ENCODE measurements around the gene NPVF. TPM values are rescaled to one million over a fixed set of nuclear protein-coding genes. Genes with fewer than 3 reads are reported as not detected.

The NPVF gene
- total RNA-seq, 1 donor from 2014 or later: not detected

DNA sequence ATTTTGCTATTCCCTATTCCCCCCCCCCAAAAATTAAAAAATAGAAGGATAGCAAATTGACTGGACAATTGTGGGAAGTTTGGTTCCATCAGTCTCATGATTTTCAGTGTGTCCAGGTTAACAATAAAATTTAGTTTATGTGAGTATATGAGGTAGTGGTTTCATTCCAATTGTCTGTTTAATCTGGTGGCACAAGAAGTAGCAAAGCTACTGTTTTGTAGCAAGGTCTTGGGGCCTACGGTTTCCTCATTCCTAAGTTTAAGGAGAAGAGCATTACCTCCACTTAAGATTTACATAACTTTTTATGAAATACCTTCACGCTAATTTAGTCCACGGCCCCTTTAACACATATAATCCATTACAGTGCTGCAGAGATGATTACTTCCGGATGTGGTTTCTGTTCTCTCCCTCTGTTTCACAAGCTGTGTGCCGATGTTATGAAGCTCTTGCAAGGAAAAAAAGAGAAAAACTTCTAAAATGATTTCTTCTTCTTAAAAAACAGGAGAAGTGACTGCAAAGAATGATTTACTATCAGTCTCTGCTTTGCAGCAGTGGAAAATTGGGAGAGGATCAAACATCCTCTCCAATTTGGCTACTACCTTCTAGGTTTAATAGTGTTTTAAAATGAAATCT lies 32.7 kb upstream of the NPVF start:
- intact Hi-C loops (cut with micrococcal nuclease): loop anchor here (5.0 kb wide), 2 partner anchors 126 to 591 kb away; no protein-coding TSS in a partner anchor
- Histone ChIP-seq H3K27ac (replicated peaks) (no peak overlapping the region), H3K27me3 (ENCODE audit: low read depth) (peaks cover 20% of the 10 kb centered on the region), H3K9me3 (replicated peaks) (no peaks in the 10 kb centered on the region), H3K4me1 (peaks cover 8% of the 10 kb centered on the region), H3K4me3 (no peak overlapping the region), H3K36me3 (no peaks in the 10 kb centered on the region)
- no peak for DNase-seq
- no peak for TF ChIP-seq CTCF (IDR thresholded peaks at IDR 0.05; ENCODE audit: borderline replicate concordance)

- DNase-seq: peak; percentile 41
- Histone ChIP-seq H3K9me3 (replicated peaks) (no peaks in the 10 kb centered on the region), H3K36me3 (no peaks in the 10 kb centered on the region), H3K4me1 (peaks cover 8% of the 10 kb centered on the region), H3K27ac (replicated peaks) (no peak overlapping the region), H3K4me3 (no peak overlapping the region), H3K27me3 (ENCODE audit: low read depth) (peaks cover 10% of the 10 kb centered on the region)
- TF ChIP-seq CTCF (IDR thresholded peaks at IDR 0.05; ENCODE audit: borderline replicate concordance): peak; percentile 88
- intact Hi-C loops (cut with micrococcal nuclease): loop anchor here (5.0 kb wide), 3 partner anchors 128 to 593 kb away; no protein-coding TSS in a partner anchor
Measured at GRCh38 chr7:25259487-25260243, 31.4 kb upstream of the NPVF start.

DNA sequence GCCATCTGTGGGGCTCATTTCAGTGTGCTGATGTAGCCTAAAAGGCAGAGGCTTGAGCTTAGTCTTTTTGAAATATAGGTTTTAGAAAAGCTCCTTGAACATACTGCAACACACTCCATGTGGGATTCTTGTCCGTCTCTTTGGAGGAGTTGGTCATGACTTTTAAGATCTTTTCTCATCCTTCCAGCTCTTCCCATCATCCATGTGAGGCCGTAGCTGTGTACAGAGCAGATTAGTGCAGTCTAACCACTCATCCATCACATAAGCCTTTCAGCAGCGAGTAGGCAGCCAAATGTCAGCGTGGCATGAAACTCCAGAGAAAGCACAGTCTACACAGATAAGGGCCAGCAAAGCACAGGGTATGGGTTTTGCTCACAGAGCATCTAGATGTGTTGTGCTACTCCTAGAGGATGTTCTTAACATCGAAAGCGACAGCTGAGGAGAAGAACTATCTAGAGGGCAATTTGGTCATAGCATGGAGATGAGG lies 28.1 kb upstream of the NPVF start:
- intact Hi-C loops (cut with micrococcal nuclease): loop anchor here (5.0 kb wide), 1 partner anchor 311 kb away; no protein-coding TSS in a partner anchor
- Histone ChIP-seq H3K36me3 (no peaks in the 10 kb centered on the region), H3K27me3 (ENCODE audit: low read depth) (peaks cover 16% of the 10 kb centered on the region), H3K4me1 (peaks cover 8% of the 10 kb centered on the region), H3K27ac (replicated peaks) (no peak overlapping the region), H3K9me3 (replicated peaks) (no peaks in the 10 kb centered on the region), H3K4me3 (no peak overlapping the region)
- DNase-seq: no peak
- TF ChIP-seq CTCF (IDR thresholded peaks at IDR 0.05; ENCODE audit: borderline replicate concordance): no peak

DNA sequence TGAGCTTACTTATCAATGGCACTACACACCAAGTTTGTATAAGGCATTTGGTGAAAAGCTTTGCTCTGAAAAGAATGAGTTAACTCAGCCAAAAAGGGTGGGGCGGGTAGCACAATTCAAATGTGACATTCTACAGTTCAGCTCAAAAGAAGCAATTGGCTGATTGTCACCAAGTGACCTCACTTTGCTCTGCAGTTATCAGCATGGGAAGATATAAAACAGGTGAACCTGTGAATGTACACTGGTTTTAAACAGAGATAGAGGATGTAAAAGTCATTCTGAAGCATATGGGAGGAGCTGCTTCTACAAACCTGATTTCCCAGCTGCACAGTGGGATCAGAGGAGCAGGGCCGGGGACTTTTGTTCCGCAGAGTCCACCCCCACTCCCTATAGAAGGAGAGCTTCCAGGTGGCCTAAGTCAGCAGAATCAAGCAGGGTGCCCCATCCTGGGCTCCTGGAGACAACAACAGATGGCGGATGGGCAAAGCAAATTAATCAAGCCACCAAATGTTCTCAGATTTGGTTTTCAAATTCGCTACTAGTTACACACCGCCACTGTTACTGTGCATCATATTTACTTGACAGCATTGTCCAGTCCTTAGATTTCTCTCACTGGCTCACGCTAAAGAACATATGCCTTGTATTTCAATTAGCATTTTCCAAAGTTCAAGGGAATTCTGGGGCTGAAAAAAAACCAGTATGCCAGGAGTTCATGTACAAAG lies 27.5 kb upstream of the NPVF start:
- Histone ChIP-seq H3K4me1 (peaks cover 8% of the 10 kb centered on the region), H3K27ac (replicated peaks) (no peak overlapping the region), H3K4me3 (no peak overlapping the region), H3K36me3 (no peaks in the 10 kb centered on the region), H3K9me3 (replicated peaks) (no peaks in the 10 kb centered on the region), H3K27me3 (ENCODE audit: low read depth) (peaks cover 16% of the 10 kb centered on the region)
- intact Hi-C loops (cut with micrococcal nuclease): loop anchor here (5.0 kb wide), 1 partner anchor 312 kb away; no protein-coding TSS in a partner anchor
- no peak for TF ChIP-seq CTCF (IDR thresholded peaks at IDR 0.05; ENCODE audit: borderline replicate concordance)
- DNase-seq: no peak

- H3K4me3 ChIP-seq: no peak overlapping the region
- peaks cover 16% of the 10 kb centered on the region for H3K27me3 ChIP-seq (ENCODE audit: low read depth)
- H3K27ac ChIP-seq (replicated peaks): no peak overlapping the region
- no peak for DNase-seq
- intact Hi-C loops (cut with micrococcal nuclease): loop anchor here (5.0 kb wide), 1 partner anchor 313 kb away; no protein-coding TSS in a partner anchor
- no peaks in the 10 kb centered on the region for H3K36me3 ChIP-seq
- no peaks in the 10 kb centered on the region for H3K9me3 ChIP-seq (replicated peaks)
- H3K4me1 ChIP-seq: peaks cover 2% of the 10 kb centered on the region
- TF ChIP-seq CTCF (IDR thresholded peaks at IDR 0.05; ENCODE audit: borderline replicate concordance): no peak
Measured at GRCh38 chr7:25254604-25255003, 26.3 kb upstream of the NPVF start.

Measured in left ventricle myocardium inferior (tissue), 1 donor.